ENCODE data around the gene HDAC4.

HDAC4 gene

DNA sequence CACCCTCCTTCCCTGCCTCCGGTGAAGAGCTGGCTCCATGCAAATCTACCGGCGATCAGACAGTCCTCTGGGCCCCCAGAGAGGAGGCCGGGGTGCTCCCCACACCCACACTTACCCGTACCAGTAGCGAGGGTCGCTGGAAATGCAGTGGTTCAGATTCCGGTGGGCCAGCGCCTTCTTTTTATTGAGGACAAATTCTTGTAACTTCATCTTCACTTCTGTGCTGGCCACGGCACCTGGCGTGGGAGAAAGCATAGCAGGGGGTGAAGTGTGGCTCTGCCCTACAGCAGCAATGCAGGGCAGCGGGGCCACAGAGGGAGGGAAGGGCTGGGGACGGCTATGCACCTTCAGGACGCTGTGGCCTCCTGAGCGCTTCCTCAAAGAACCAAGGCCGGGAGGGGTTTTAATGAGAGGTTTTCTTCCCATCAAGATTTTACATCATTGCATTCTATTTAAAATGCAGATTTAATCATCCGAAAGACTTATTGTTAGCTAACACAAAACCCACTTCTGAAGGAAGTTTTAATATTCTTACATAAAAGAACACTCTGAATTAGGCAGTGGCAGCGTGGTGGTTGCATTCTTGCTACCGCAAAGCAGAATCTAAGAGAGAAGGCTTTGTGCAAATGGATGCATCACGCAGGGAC lies 237.0 kb downstream of the HDAC4 start:
- no peak overlapping the region for H3K4me3 ChIP-seq (ENCODE audit: low read length)
- peaks cover 19% of the 10 kb centered on the region; the same call in 1 of the 2 replicates for H3K36me3 ChIP-seq (ENCODE audit: insufficient read depth, low read length)
- no peaks in the 10 kb centered on the region for H3K9me3 ChIP-seq (ENCODE audit: insufficient read depth, low read depth, low read length)
- H3K4me1 ChIP-seq (ENCODE audit: insufficient read depth, low read length) = no peaks in the 10 kb centered on the region
- no peaks in the 10 kb centered on the region for H3K27me3 ChIP-seq (ENCODE audit: insufficient read depth, low read length)
- no peak overlapping the region for H3K9ac ChIP-seq (ENCODE audit: low read depth, low read length)
- 91% methylated on average over 19 of the region's 20 CpGs for WGBS
- no peak overlapping the region for H3K27ac ChIP-seq (ENCODE audit: low read depth, low read length)

DNA sequence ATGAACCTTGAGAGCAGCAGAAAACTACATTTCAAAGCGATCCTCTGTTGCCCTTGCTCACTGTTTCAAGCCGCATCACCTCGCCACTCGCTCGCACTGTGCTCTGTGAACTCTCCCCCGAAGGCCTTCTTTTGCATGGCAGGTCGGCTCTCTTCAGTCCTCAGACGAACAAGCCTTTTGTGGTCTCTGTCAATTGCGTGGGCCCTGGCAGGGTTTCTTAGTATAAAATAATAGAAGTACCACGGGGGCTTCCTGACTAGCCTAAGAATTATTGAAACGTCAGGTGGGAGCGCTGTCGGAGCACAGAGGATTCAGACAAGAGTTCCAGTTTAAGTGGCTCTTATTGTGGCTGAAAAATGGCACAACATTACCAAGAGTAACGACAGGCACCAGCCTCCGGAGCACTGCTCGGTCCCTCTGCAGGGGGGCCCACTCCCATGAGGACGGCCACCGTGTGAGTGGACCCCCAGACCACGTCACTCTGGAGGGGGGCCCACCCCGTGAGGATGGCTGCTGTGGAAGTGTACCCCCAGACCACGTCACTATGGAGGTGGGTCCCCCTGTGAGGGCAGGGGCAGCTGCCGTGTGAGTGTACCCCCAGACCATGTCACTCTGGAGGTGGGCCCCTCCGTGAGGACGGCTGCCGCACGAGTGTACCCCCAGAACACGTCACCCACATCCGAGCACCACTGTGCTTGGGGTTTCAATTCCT lies 237.7 kb downstream of the HDAC4 start:
- Histone ChIP-seq H3K27me3 (ENCODE audit: insufficient read depth, low read length) (no peaks in the 10 kb centered on the region), H3K4me1 (ENCODE audit: insufficient read depth, low read length) (no peaks in the 10 kb centered on the region), H3K9ac (ENCODE audit: low read depth, low read length) (no peak overlapping the region), H3K9me3 (ENCODE audit: insufficient read depth, low read depth, low read length) (no peaks in the 10 kb centered on the region), H3K27ac (ENCODE audit: low read depth, low read length) (no peak overlapping the region), H3K36me3 (ENCODE audit: insufficient read depth, low read length) (peaks cover 19% of the 10 kb centered on the region; the same call in 1 of the 2 replicates), H3K4me3 (ENCODE audit: low read length) (no peak overlapping the region)
- WGBS = 98% methylated on average over 28 of the region's 28 CpGs

DNA sequence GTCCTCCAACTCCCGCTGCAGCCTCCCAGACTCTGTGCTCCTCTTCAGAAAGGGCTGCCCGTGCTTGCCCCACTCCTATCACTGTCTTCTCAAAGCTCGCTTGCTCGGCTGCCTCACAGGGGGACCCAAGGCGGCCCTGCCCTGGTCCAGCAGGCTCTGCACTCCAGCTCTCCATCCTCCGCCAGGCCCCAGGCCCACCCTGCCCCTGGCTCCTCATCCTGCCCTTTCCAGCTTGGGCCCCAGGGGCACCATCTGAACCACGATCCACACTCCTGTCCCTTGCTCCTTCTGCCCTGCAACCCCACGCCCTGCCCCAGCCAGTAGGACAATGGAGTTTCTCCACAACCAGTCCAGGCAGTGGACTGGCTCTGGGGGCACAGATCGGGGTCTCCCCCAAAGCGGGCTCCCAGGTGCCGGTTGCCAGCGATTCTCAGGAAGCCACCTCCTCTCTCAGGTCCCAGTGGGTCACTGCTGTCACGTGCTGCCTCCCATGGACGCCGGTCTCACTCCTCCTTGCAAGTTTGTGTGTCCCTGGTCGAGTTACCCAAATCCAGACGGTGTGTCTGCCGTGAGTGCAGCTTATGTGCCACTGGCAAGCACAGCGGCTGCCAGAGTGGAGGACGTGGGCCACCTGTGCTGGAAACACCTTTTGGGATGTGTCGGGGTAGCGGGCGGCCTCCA lies 238.5 kb downstream of the HDAC4 start:
- H3K4me3 ChIP-seq (ENCODE audit: low read length) = no peak overlapping the region
- no peak overlapping the region for H3K9ac ChIP-seq (ENCODE audit: low read depth, low read length)
- no peaks in the 10 kb centered on the region for H3K4me1 ChIP-seq (ENCODE audit: insufficient read depth, low read length)
- H3K27ac ChIP-seq (ENCODE audit: low read depth, low read length) = no peak overlapping the region
- no peaks in the 10 kb centered on the region for H3K9me3 ChIP-seq (ENCODE audit: insufficient read depth, low read depth, low read length)
- no peaks in the 10 kb centered on the region for H3K27me3 ChIP-seq (ENCODE audit: insufficient read depth, low read length)
- 95% methylated on average over 23 of the region's 23 CpGs for WGBS
- H3K36me3 ChIP-seq (ENCODE audit: insufficient read depth, low read length) = peaks cover 19% of the 10 kb centered on the region; the same call in 1 of the 2 replicates

DNA sequence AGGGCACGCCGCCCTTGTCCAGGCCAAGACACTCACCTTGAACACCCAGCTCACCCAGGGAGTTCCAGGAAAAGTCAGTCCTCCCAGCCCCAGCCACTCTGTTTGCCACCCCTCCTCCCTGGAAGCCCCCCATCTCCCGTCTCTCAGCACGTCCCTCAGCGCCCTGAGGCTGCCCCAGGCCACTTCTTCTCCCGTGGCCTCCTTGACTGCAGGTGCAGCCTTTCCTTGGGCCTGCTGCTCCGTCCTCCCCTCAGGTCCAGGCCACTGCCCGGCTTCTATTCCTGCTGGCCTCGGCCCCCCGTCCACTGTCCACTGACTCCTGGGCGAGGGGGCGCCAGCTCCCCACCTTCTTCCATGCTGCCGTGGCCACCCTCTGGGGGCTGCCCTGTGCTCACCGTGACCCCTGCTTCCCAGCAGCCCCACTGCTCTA lies 239.1 kb downstream of the HDAC4 start:
- Histone ChIP-seq H3K4me3 (ENCODE audit: low read length) (no peak overlapping the region), H3K27ac (ENCODE audit: low read depth, low read length) (no peak overlapping the region), H3K27me3 (ENCODE audit: insufficient read depth, low read length) (no peaks in the 10 kb centered on the region), H3K4me1 (ENCODE audit: insufficient read depth, low read length) (no peaks in the 10 kb centered on the region), H3K9me3 (ENCODE audit: insufficient read depth, low read depth, low read length) (no peaks in the 10 kb centered on the region), H3K36me3 (ENCODE audit: insufficient read depth, low read length) (peaks cover 20% of the 10 kb centered on the region), H3K9ac (ENCODE audit: low read depth, low read length) (no peak overlapping the region)
- WGBS = 89% methylated on average over 14 of the region's 14 CpGs

DNA sequence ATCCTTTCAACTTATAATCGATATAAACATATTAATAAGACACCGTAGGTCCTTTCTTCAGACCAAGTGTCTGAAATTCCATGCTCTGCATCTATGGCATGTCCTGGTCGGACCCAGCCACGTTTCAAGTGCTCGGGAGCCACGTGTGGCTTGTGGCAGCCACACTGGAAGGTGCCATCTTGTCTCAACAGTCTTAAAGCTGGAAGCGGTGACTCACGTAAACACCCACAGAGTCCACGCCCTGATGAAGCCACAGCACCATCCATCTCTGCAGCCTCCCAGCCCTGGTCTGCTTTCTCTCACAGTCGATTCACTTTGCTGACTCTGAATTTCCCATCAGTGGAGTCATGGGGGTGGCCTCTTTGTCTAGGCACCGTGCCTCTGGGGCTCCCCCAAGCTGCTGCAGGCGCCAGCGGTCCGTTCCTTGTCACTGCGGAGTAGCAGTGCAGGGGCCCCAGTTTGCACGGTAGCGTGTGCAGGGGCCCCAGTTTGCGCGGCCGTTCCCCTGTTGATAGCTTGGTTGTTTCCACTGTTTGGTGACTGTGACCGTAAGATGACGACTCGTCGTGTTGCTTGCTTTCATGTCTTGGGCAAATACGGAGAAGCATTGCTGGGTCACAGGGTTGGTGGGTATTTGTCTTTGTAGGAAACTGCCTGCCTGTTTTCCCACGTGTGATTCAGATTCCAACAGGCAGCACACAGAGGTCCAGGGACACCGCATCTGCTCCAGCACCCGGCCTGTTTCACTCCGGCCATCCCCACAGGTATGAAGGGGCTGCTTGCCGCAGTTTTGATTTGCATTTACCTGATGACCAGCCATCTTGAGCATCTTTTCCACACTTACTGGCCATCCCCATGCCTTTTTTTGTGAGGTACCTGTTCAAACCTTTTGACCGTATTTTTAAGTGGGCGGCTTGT lies 240.3 kb downstream of the HDAC4 start:
- H3K27ac ChIP-seq (ENCODE audit: low read depth, low read length) = no peak overlapping the region
- no peak overlapping the region for H3K9ac ChIP-seq (ENCODE audit: low read depth, low read length)
- H3K27me3 ChIP-seq (ENCODE audit: insufficient read depth, low read length) = no peaks in the 10 kb centered on the region
- no peak overlapping the region for H3K4me3 ChIP-seq (ENCODE audit: low read length)
- 95% methylated on average over 32 of the region's 32 CpGs for WGBS
- no peaks in the 10 kb centered on the region for H3K4me1 ChIP-seq (ENCODE audit: insufficient read depth, low read length)
- peaks cover 32% of the 10 kb centered on the region for H3K36me3 ChIP-seq (ENCODE audit: insufficient read depth, low read length)
- no peaks in the 10 kb centered on the region for H3K9me3 ChIP-seq (ENCODE audit: insufficient read depth, low read depth, low read length)

DNA sequence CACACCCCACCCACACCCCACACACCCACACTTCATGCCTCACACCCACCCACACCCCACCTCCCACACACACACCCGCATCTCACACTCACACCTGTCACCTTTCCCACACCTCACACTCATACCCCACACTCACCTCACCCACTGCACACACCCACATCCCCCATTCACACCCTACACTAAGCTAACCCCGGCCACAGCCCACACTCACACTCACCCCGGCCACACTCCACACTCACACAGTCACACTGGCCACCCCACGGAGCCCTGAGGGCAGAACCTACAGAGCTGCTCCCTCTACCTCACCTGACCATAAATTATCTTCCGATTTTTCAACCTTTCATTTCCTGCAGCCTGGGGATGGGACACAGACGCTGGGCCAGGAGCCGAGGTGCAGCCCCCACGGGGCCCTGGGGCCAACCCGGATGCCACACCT lies 241.3 kb downstream of the HDAC4 start:
- no peaks in the 10 kb centered on the region for H3K4me1 ChIP-seq (ENCODE audit: insufficient read depth, low read length)
- whole genome bisulfite sequencing = 96% methylated on average over 9 of the region's 9 CpGs
- H3K9ac ChIP-seq (ENCODE audit: low read depth, low read length) = no peak overlapping the region
- no peaks in the 10 kb centered on the region for H3K9me3 ChIP-seq (ENCODE audit: insufficient read depth, low read depth, low read length)
- no peak overlapping the region for H3K27ac ChIP-seq (ENCODE audit: low read depth, low read length)
- no peaks in the 10 kb centered on the region for H3K27me3 ChIP-seq (ENCODE audit: insufficient read depth, low read length)
- H3K36me3 ChIP-seq (ENCODE audit: insufficient read depth, low read length) = peaks cover 42% of the 10 kb centered on the region
- H3K4me3 ChIP-seq (ENCODE audit: low read length) = no peak overlapping the region

DNA sequence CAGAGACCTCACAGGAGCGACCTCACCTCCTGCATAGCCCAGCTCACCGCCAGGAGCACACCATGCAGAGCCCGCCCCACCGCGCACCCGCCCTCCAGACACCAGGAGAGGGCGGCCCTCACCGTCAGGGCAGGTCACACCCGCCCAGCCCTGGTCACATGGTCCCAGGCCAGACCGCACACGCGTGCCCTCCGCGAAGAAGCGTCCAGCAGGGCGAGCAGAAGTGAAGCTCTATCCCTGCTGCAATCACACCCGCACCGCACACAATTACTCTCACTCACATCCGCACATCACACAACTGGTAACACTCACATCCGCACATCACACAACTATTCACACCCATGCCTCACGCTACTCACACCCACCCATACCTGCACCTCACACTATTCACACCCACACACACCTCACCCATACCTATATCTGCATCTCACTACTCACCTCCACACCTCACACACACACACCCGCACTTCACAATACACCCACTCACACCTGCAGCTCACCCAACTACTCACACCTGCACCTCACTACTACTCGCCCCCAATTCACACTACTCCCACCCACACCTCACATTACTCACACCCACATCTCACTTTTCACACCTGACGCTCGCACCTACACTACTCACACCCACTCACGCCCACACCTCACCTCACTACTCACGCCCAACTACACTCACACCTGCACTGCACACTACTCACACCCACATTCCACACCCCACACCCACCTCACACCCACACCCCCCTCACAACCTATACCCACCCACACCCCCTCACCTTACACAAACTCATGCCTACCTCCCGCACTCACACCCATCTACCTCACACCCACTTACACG lies 242.0 kb downstream of the HDAC4 start:
- Histone ChIP-seq H3K9me3 (ENCODE audit: insufficient read depth, low read depth, low read length) (no peaks in the 10 kb centered on the region), H3K4me1 (ENCODE audit: insufficient read depth, low read length) (no peaks in the 10 kb centered on the region), H3K27ac (ENCODE audit: low read depth, low read length) (no peak overlapping the region), H3K9ac (ENCODE audit: low read depth, low read length) (no peak overlapping the region), H3K36me3 (ENCODE audit: insufficient read depth, low read length) (peaks cover 44% of the 10 kb centered on the region), H3K4me3 (ENCODE audit: low read length) (no peak overlapping the region), H3K27me3 (ENCODE audit: insufficient read depth, low read length) (no peaks in the 10 kb centered on the region)
- 94% methylated on average over 29 of the region's 29 CpGs for WGBS

DNA sequence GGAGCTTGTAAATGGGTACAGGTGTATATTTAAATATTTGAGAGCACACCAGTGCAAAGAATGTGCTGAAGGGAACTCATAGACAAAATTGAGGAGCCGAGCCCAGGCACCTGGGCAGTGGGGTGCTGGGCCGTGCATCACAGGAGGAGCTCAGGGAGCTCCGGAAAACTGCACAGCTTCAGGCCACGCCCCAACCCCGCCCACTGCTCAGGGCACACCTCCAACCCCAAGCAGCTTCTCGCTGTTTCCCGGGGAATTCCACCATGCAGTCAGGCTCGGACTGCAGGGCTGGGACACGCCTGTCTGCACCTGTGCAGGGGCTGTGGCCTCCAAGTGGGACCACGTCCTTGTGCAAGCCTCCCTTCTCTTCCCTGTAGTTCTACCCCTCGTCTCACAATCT lies 243.0 kb downstream of the HDAC4 start:
- H3K9ac ChIP-seq (ENCODE audit: low read depth, low read length) = no peak overlapping the region
- 48% methylated on average over 11 of the region's 11 CpGs for WGBS
- H3K36me3 ChIP-seq (ENCODE audit: insufficient read depth, low read length) = peaks cover 45% of the 10 kb centered on the region
- H3K4me1 ChIP-seq (ENCODE audit: insufficient read depth, low read length) = no peaks in the 10 kb centered on the region
- no peak overlapping the region for H3K4me3 ChIP-seq (ENCODE audit: low read length)
- H3K27ac ChIP-seq (ENCODE audit: low read depth, low read length) = no peak overlapping the region
- H3K9me3 ChIP-seq (ENCODE audit: insufficient read depth, low read depth, low read length) = no peaks in the 10 kb centered on the region
- no peaks in the 10 kb centered on the region for H3K27me3 ChIP-seq (ENCODE audit: insufficient read depth, low read length)

DNA sequence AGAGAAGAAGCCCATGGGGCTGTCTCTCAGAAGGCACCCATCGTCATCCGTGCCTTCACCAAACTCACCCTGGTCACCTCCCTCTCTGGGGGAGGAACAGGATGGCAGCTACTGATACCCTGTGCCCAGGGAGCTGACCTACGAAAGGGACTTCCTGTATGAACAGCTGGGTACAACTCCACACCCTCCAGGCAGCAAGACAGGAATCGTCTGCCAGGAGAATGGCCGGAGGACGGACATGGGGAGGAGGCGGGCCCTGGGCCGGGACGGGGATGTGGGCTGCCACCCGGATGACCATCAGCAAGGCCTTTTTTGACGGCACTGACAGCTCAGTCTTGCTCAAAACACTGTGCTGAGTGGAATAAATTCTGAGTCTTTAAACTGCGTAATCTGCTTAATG lies 243.6 kb downstream of the HDAC4 start:
- H3K4me3 ChIP-seq (ENCODE audit: low read length) = no peak overlapping the region
- no peaks in the 10 kb centered on the region for H3K9me3 ChIP-seq (ENCODE audit: insufficient read depth, low read depth, low read length)
- H3K9ac ChIP-seq (ENCODE audit: low read depth, low read length) = no peak overlapping the region
- WGBS = 96% methylated on average over 12 of the region's 12 CpGs
- H3K27ac ChIP-seq (ENCODE audit: low read depth, low read length) = no peak overlapping the region
- H3K4me1 ChIP-seq (ENCODE audit: insufficient read depth, low read length) = no peaks in the 10 kb centered on the region
- peaks cover 46% of the 10 kb centered on the region for H3K36me3 ChIP-seq (ENCODE audit: insufficient read depth, low read length)
- H3K27me3 ChIP-seq (ENCODE audit: insufficient read depth, low read length) = no peaks in the 10 kb centered on the region

DNA sequence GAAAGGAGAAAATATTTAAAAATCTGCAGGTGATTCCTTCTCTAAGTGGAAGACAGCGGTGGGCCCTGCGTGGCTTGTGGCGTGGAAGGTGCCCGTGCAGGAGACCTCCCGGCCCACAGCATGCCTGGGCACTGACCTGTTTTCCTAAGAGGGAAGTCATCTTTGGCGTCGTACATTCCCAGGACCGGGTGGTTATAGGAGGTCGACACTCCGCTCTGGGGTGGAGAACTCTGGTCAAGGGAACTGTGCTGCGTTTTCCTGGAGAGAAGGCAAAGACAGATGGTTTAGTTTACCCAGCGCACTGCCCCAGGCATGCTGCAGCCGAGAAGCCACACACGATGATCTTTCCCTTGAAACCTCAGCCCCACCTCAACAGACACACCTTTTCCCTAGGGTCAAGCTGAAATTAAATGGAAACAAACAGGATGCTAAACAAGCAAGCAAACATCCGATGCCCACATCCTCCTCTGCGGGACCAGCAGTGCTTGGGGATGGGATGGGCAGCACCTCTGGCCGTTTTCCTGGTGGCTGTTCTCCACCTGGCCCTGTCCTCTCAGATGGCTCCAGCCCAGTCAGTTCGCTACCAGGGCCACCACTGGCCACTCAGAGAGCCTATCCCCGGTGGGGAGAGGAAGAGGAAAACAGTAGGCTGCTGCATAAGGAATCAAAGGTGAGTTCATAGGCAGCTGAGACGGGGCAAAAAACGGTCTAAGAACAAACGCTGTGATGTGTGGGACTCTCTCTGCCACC lies 244.1 kb downstream of the HDAC4 start:
- 96% methylated on average over 22 of the region's 22 CpGs for WGBS
- no peak overlapping the region for H3K27ac ChIP-seq (ENCODE audit: low read depth, low read length)
- H3K4me3 ChIP-seq (ENCODE audit: low read length) = no peak overlapping the region
- no peak overlapping the region for H3K9ac ChIP-seq (ENCODE audit: low read depth, low read length)
- no peaks in the 10 kb centered on the region for H3K27me3 ChIP-seq (ENCODE audit: insufficient read depth, low read length)
- no peaks in the 10 kb centered on the region for H3K4me1 ChIP-seq (ENCODE audit: insufficient read depth, low read length)
- H3K9me3 ChIP-seq (ENCODE audit: insufficient read depth, low read depth, low read length) = no peaks in the 10 kb centered on the region
- peaks cover 51% of the 10 kb centered on the region for H3K36me3 ChIP-seq (ENCODE audit: insufficient read depth, low read length)
